NCI-H510A (cell line): Measurements from ENCODE around the gene DNAJC7.

Experiments used
- DNase-seq: peaks from one replicate; lab custom pipeline; 2025; lab: John Stamatoyannopoulos, UW

Gene DNAJC7, protein sequence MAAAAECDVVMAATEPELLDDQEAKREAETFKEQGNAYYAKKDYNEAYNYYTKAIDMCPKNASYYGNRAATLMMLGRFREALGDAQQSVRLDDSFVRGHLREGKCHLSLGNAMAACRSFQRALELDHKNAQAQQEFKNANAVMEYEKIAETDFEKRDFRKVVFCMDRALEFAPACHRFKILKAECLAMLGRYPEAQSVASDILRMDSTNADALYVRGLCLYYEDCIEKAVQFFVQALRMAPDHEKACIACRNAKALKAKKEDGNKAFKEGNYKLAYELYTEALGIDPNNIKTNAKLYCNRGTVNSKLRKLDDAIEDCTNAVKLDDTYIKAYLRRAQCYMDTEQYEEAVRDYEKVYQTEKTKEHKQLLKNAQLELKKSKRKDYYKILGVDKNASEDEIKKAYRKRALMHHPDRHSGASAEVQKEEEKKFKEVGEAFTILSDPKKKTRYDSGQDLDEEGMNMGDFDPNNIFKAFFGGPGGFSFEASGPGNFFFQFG

DNA sequence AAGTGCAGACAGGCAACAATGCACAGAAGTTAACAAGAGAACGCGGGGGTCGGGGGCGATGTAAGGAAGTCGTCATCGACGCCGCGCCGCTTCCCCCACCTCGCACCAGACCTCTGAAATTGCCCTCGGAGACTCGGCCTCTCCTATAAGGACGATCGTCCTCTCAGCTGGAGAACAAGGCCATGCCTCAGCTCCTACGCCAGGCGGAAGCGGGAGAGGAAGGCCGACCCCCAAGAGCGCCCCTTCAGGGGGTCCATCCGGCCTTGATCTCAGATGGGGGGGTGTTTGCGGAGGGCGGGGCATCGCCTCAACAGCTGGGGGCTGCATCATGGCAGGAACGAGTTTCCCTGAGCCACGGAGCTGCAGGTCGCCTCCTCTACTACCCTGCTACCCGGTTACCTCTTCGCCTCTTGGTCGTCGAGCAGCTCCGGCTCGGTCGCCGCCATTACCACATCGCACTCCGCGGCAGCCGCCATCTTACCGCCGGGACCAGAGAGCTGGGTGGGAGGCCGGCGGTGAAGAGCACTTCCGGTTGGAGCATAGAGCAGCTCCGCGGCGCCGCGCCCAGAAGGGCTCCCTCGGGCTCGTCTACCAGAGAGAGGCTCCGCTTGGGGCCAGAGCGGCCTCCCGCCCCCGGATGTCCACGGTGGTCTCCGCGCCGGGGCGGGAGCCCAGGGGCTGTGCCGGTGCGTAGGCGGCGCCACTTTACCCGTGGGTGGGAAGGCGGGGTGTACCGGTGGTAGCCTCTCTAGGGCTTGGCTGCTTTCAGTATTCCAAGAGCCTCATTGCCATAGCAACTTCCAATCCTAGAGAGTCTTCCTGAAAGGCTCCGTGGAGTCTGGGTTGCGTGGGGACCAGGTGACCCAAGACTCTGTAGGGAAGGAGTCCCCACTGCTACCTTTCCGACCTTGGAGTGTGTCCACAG, at the start of gene DNAJC7:
DNAJC7 (minus strand) TSS at position 499 of the 925 bp plus-strand sequence; CDS start at position 476, 23 bp downstream.
- peak; percentile 91 for DNase-seq

DNA sequence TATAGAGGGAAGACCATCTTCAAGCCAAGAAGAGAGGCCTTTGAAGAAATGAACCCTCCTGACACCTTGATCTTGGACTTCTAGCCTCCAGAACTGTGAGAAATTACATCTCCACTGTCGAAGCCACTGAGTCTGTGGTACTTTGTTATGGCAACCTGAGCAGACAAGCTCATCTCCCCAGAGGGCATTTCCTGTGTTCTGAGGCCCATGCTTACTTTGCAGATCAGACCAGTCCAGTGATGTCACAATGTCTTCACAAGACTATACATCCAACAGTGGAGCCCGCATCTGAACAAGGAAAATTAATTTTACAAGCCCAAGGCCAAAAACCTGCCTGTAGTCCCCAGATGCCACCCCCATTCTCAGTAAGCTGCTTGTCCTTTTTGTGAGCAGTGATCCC, 48.0 kb upstream of the DNAJC7 start:
- DNase-seq = no peak

DNA sequence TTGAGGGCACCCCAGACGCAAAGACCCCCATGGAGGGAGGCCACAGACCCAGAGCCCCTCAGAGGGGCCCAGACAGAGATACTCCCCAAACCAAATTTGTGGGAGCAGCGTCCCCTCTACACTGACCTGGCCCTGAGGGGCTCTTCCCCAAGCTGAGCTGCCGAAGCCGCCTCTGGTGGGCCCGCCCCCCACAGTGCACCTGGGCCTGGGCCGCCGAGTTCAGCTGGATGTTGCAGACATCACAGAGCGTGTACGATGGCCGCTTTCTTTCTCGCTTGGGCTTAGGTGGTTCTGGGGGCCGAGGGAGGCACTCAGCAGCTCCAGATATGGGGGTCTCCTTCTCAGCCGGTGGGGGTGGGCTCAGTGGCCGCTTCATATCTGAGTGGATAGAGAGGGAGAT, 45.4 kb upstream of the DNAJC7 start:
- DNase-seq = no peak

DNA sequence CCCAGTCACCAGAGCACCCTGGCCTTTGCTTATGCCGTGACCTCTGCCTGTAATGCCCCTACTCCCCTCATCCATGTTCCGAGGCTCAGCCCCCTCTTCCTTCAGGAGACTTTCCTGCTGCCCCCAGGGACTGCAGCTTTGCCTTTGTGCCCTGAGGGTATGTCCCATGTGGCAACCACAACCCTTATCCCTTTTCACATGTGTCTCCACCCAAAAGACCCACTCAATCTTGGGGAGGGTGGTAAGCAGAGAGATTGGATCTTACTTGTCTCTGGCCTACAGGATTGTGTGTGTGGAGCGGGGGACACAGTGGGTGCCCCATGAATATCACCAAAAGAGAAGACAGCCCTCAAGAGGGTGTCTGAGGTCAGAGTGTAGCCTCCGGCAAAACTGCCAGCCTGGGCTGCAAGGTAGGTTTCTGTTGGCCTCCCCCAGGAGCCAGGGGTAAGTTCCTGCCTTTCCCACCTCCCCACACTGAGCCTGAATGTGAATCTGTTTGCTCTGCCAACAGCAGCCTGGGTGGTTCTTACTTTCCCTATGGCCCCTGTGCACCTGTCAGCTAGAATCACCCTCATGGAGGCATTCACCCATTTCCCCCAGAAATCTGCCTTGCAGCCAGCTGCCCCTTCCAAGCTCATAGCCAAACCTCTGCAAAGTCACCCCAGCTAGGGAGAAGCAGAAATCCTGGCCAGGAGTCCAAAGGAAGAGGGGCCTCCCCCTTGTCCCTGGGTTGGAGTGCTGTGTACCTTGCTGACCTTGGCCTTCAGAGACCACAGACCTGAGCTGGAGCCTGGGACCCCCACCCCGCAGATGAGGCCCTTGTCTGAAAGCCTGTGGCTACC, 44.6 kb upstream of the DNAJC7 start:
- no peak for DNase-seq

DNA sequence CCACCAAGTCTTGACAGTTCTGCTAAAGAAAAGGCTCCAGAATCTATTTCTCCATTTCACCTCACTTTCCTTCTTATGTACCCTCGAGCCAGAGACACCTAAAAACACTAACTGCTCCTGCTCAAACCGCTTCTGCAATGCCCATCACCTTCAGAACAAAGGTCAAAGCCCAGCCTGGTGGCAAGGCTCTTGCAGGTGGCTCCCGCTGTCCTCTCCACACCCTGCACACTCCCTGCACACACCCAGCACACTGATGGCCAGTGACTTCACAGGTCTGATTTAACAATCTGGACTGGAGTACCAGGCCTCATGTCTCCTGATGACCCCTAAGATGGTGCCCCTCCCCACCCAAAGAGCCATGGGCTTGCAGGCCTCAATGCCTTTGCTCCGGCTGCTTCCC, 43.0 kb upstream of the DNAJC7 start:
- no peak for DNase-seq

DNA sequence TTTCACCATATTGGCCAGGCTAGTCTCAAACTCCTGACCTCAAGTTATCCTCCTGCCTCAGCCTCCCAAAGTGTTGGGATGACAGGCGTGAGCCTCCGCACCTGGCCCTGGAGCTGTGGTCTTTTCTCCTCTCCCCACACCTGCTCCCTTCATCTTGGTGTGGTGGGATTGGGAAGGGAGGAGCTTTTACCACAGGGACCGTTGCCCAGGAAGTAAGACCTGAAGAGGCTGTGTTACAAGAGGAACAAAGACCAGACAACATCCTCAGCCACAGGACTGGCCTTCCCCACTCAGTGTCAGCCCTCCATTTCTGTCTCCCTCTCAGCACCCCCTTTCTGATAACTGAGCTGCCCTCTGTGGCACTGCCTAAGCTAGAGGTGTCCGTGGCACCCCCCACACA, 42.6 kb upstream of the DNAJC7 start:
- no peak for DNase-seq

DNA sequence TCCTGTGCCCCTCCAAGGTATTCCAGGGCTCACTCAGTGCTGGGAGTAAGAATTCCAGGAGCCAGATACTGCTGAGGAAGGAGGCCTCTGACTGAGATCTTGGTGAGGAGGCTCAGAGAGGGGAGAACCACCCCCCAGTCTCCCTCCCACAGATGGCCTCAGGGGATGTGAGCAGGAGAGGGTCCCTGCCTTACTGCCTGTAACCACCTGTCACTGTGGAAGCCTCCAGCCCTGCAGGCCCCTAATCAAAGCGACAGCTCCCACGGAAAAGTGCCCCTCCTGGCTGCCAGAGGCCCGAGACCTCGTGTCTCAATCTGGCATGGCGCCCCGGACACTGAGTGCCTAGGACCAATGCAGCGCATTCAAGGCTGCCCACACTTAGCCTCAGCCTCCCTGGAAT, 40.8 kb upstream of the DNAJC7 start:
- no peak for DNase-seq

DNA sequence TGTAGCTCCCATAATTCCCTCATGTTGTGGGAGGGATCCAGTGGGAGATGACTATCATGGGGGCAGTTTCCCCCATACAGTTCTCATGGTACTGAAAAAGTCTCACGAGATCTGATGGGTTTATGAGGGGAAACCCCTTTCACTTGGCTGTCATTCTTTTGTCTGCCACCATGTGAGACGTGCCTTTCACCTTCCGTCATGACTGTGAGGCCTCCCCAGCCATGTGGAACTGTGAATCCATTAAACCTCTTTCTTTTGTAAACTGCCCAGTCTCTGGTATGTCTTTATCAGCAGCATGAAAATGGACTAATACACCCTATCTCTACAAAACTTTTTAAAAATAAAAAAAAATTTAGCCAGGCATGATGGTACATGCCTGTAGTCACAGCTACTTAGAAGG, 39.4 kb upstream of the DNAJC7 start:
- DNase-seq = no peak

DNA sequence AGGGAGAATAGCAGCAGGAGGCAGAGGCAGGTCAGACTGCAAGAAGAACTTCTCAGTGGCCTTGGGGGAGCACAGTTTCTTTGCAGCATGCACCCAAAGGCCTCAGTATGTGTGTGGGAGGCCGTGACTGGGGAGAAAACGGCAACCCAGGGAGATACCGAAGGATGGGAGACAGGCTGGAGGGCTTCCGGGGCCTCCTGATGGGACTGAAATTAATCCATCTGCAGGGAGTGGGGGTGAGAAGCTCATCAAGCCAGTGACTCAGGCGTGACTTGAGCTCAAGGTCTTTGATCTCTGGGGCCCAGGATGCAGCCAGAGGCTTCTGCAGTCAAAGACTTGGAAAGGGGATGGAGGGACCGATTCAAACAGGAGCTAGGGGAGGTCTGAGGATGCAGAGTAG, 38.3 kb upstream of the DNAJC7 start:
- no peak for DNase-seq

DNA sequence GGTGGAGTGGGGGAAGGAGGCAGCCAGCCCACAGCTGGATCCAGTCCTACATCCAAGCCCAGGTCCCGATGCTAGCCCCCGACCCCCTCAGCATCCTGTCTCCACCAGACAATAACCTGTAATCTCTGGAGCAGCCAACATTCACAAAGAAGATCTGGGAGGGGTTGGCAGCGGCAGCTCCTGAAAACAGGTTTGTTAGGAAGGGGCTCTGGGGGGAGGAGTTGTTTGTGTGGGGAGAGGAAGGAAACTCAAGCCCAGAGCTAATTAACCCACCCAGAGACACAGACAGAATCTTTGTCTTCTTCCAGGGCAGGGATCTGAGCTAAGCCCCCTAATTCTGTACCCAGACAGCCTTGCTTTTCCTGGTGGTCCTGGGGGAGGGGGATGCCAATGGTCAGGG, 37.8 kb upstream of the DNAJC7 start:
- no peak for DNase-seq

DNA sequence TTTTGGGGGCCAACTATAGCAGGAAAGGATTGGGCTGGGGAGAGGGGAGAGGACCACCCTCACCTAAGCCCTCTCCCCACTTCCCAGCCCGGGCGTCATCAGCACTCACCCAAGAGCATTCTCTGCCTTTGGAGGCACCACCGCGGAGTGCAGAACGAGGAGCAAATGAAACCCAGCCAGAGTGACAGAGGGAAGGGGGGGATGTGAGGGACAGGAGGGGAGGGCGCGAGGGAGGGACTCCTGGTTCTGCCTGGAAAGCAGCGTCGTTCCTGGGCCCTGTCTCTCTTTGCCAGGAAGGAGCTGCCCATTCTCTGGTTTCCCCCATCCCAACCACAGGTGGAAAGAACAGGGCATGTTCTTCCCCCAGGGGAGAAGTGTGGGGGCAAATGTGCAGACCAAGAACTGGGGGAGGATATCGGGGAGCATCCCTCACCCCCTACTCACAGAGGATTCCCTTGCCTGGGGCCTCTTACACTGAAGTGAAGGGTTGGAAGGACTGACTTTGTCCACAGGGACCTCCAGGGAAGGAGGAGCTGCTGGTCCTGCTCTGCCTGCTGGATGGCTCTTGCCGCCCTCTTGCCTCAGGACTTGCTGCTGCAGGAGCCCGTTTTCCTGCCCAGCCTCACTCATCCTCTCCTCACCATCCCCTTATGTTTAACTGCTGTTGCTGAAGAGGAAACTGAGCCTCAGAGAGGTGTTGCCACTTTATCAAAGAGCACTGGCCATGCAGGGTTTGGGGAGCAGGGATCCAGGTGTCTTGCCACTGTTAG, 36.7 kb upstream of the DNAJC7 start:
- DNase-seq = no peak

DNA sequence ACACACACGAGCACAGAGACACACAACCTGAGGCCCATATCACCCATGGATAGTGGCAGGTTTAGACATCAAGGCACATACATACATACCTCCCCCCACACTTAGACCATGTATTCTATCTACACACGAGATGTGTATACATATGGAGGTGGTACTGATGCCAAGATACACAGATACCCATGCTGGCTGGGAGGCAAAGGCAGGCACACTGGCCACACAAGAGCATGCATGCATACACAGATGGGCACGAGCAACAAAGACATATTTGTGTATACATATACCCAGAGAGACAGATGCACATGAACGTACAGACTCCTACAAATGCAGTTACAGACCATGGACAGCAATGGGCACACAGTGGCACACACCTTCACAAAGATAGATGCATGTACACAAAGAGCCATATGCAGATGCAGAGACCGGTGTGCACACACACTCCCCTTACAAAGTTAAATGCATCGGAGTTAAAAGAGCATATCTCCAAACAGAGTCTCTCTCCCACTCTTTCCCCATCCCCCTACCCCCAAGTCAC, 35.2 kb upstream of the DNAJC7 start:
- no peak for DNase-seq

DNA sequence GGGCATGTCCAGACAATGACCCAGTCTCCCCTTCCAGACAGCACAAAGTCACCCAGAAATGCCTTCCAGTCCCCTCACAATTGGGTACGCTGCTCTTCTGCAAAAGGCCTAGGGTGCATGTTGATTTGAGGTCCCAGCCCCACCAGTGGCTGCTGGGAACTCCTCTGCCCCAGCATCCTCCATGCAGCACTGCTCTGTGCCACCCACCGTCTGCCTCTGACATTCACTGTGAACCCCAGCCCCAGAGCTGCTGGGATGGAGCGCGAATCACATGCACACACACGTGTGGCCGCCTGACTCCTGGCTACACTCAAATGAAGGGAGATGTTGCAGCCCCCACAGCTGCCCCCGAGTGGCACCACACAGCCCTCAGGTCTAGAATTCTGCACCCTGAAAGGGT, 34.4 kb upstream of the DNAJC7 start:
- DNase-seq = no peak

DNA sequence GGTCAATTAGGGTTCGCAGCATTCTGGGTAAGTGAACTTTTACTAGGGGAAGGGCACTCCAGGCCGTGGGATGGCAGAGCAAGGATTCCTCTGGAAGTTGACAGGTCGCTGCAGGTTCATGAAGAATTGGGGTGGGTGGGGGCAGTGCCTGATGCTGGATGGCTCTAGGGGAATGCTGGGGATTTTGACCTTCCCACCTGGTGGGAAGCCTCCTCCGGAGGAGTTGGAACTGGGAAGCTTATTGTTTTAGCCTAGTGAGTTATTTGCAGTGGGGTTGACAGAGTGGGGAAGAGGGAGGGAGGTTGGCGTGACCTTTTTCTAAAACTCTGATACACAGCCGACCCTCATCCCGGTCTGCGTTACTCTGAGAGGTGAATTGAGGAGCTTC, 33.8 kb upstream of the DNAJC7 start:
- DNase-seq = no peak

DNA sequence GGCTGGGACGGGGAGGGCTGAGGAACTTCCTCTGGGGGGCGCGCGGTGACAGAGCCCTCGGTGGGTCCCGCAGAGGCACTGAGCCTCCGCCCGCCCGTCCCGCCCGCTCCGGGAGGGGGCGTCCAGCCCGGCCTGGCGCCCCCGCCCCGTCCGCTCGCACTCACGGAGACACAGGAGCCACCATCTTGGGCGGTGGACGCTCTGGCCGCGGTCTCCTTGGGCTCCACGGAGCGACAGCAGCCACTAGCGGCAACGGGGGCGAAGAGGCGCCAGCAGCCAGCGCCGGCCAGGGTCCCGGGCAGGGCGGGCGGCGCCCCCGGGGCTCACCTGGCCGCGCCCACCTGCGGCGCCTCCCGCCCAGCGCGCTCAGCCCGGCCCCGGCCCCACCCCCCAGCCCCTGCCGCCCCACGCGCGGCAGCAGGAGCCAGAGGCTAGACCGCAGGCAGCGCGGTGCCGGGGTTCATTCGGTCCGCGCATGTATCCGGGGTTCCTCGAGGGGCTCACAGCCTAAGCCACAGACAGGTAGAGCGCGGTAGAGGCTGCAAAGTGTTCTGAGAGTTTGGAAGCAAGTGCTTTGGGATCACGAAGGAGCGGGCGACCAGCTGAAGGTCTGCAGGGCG, 33.3 kb upstream of the DNAJC7 start, which contains the start of gene C17orf113:
C17orf113 (minus strand) TSS at position 209 of the 620 bp plus-strand sequence. CDS start 7,225 bp downstream, outside the sequence.
- DNase-seq = peak; percentile 70

DNA sequence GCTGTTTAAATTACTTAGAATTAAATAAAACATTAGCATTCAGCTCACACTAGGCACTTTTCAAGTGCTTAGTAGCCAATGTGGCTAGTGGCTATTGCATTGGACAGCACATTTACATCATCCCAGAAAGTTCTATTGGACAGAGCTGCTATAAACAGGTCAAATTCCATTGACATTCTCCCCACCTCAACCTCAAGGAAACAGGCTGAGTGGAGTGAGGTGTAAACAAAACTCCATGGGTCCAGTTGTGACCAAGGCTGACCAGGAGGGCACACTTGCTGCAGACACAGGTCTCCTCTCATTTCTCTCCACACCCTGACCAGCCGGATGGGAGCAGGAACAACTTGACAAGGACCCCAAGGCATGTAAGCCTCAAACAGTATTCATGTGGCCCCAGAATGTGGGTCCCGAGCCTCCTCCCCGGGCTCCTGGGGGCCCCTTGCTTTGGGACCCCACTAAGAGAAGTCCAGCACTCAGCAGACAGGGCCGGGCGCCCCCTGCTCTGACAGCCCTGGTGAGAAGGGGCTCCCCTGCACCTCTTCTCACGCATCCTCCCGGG, 32.7 kb upstream of the DNAJC7 start:
- no peak for DNase-seq

DNA sequence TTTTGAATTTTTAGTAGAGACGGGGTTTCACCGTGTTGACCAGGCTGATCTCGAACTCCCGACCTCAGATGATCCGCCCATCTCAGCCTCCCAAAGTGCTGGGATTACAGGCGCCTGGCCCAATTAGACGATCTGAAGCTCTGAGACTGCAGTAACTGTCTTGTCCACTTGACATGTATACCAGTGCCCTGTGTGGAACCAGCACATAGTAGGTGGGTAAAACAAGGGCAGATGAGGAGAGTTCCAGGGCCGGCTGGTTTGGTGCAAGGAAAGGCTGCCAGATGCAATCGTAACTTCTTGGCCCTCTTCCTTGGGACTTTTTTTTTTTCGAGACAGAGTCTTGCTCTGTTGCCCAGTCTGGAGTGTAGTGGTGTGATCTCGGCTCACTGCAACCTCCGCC, 30.1 kb upstream of the DNAJC7 start:
- DNase-seq = no peak

DNA sequence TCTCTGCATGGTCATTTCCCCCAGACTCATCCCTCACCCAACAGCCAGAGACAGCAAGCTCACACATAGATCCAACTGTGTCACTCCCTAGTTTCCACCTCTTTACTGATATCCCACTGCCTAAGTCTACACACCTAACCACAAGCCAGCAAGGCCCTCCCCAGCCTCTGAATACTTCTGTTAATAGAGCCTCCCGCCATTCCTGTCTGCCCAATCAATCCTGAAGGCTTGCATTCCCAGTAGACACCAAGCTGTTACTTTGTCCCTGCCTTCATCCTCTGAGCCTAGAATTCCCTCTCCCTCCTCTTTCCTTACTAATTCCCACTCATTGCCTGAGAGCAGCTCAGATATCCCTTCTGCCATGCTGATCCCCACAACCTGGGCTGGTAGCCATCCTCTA, 28.5 kb upstream of the DNAJC7 start:
- DNase-seq = no peak

DNA sequence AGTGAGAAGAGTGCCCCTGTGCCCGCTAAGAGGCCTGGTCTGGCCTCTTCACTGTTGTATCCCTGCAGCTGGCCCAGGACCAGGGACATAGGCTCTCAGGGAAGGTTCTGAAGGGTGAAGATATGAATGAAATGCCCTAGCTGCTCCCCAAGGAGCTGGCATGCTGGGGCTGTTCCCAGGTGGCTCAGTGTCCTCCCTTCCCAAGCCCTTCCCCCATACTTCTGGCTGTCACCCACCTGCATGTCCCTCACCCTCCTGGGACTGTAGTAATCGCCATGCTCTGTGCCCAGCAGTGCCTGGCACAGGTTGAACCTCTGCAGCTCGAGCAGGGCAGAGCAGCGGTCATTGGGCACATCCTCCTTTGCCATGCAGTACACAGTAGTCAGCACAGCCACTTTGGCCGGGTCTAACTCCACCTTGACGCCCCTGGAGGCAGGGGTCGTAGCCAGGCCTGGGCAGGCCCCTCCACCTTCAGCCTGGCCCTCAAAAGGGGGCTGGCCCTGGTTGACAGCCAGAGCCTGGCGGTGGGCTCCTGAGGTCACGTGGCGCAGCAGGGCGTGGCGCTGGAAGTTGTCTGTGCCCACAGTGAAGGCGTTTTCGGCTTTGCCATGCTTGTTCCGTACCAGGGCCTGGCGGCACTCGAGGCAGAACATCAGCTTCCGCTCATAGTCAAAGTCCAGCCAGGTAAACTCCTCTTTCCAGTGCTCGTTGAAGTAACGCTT, 25.5 kb upstream of the DNAJC7 start:
- DNase-seq = no peak
